ENCODE data around the gene ITPKC. TPM values are rescaled to one million over a fixed set of nuclear protein-coding genes. Genes with fewer than 3 reads are reported as not detected.

Gene ITPKC
- total RNA-seq, 1 donor from 2014 or later: 19.7 TPM

DNA sequence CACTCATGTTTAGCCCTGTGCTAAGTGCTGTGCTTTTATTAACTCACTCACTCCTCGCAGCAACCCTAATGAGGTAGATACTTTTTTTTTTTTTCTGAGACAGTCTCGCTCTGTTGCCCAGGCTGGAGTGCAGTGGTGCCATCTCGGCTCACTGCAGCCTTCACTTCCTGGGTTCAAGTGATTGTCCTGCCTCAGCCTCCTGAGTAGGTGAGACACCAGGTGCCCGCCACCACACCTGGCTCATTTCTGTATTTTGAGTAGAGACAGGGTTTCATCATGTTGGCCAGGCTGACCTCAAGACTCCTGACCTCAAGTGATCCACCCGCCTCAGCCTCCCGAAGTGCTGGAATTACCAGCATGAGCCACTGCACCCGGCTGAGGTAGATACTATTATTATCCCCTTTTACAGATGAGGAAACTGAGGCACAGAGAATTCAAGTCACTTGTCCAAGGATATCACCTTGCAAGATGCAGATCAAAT, 2.5 kb downstream of the ITPKC start:
- peaks cover 8% of the 10 kb centered on the region for H3K36me3 Mint-ChIP-seq (ENCODE audit: low read depth, unreplicated experiment)
- H3K27ac ChIP-seq (ENCODE audit: low read depth, low read length): no peak overlapping the region
- no peaks in the 10 kb centered on the region for H3K27me3 ChIP-seq (ENCODE audit: insufficient read depth, low read length)
- H4K20me1 ChIP-seq (ENCODE audit: insufficient read depth, low read length): peaks cover 49% of the 10 kb centered on the region
- H3K4me1 Mint-ChIP-seq (ENCODE audit: low read depth, unreplicated experiment): peaks cover 27% of the 10 kb centered on the region
- no peaks in the 10 kb centered on the region for H3K9me3 ChIP-seq (ENCODE audit: insufficient read depth, low read depth, low read length)
- DNase-seq (ENCODE audit: low read depth) (no peak), FAIRE-seq (no peak)
- H3K9me3 Mint-ChIP-seq (ENCODE audit: unreplicated experiment): no peaks in the 10 kb centered on the region
- no peak overlapping the region for H2AFZ ChIP-seq (ENCODE audit: low read depth, low read length)
- H3K4me3 Mint-ChIP-seq (ENCODE audit: unreplicated experiment): peak overlapping the region; percentile 97
- peaks cover 6% of the 10 kb centered on the region for H3K36me3 ChIP-seq (ENCODE audit: insufficient read depth, low read length)
- peaks cover 56% of the 10 kb centered on the region for H3K4me1 ChIP-seq (ENCODE audit: insufficient read depth, low read length)
- H3K9ac ChIP-seq (ENCODE audit: low read length): peak overlapping the region; percentile 93
- peak overlapping the region; percentile 76 for H3K4me3 ChIP-seq (ENCODE audit: insufficient read depth, low read depth, low read length)
- H3K27ac Mint-ChIP-seq (ENCODE audit: unreplicated experiment): peak overlapping the region; percentile 72
- no peak for TF ChIP-seq EZH2 (IDR thresholded peaks at IDR 0.05; ENCODE audit: insufficient read depth, low read length)
- TF ChIP-seq, protein P1, sequence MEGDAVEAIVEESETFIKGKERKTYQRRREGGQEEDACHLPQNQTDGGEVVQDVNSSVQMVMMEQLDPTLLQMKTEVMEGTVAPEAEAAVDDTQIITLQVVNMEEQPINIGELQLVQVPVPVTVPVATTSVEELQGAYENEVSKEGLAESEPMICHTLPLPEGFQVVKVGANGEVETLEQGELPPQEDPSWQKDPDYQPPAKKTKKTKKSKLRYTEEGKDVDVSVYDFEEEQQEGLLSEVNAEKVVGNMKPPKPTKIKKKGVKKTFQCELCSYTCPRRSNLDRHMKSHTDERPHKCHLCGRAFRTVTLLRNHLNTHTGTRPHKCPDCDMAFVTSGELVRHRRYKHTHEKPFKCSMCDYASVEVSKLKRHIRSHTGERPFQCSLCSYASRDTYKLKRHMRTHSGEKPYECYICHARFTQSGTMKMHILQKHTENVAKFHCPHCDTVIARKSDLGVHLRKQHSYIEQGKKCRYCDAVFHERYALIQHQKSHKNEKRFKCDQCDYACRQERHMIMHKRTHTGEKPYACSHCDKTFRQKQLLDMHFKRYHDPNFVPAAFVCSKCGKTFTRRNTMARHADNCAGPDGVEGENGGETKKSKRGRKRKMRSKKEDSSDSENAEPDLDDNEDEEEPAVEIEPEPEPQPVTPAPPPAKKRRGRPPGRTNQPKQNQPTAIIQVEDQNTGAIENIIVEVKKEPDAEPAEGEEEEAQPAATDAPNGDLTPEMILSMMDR (IDR thresholded peaks at IDR 0.05; ENCODE audit: insufficient read depth, low read depth, low read length): no peak
- peak overlapping the region; percentile 99 for H3K4me2 ChIP-seq (ENCODE audit: low read length)
- H3K27me3 Mint-ChIP-seq (ENCODE audit: low read depth, unreplicated experiment): no peaks in the 10 kb centered on the region
- peaks cover 73% of the 10 kb centered on the region for H3K79me2 ChIP-seq (ENCODE audit: insufficient read depth, low read length)

DNA sequence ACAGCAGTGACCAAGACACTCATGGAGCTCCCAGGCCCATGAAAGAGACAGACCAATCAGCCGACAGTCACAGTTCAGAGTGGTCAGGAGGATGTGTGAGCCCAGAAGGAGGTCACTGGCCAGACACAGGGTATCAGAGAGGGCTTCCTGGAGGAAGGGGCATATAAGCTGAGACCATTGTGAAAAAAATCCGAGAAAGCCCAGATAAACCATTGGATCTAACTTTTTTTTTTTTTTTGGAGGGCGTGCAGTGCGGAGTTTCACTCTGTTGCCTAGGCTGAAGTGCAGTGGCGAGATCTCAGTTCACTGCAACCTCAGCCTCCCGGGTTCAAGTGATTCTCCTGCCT, 4.2 kb downstream of the ITPKC start:
- H3K9me3 ChIP-seq (ENCODE audit: insufficient read depth, low read depth, low read length): no peaks in the 10 kb centered on the region
- H3K4me1 ChIP-seq (ENCODE audit: insufficient read depth, low read length): peaks cover 44% of the 10 kb centered on the region
- Mint-ChIP-seq H3K4me3 (ENCODE audit: unreplicated experiment) (peak overlapping the region; percentile 11), H3K36me3 (ENCODE audit: low read depth, unreplicated experiment) (peaks cover 13% of the 10 kb centered on the region), H3K9me3 (ENCODE audit: unreplicated experiment) (no peaks in the 10 kb centered on the region), H3K27ac (ENCODE audit: unreplicated experiment) (no peak overlapping the region), H3K27me3 (ENCODE audit: low read depth, unreplicated experiment) (no peaks in the 10 kb centered on the region), H3K4me1 (ENCODE audit: low read depth, unreplicated experiment) (peaks cover 24% of the 10 kb centered on the region)
- peaks cover 82% of the 10 kb centered on the region for H3K79me2 ChIP-seq (ENCODE audit: insufficient read depth, low read length)
- DNase-seq (ENCODE audit: low read depth) (no peak), FAIRE-seq (no peak)
- peak overlapping the region; percentile 99 for H3K4me2 ChIP-seq (ENCODE audit: low read length)
- peak overlapping the region; percentile 8 for H3K9ac ChIP-seq (ENCODE audit: low read length)
- H3K36me3 ChIP-seq (ENCODE audit: insufficient read depth, low read length): peaks cover 10% of the 10 kb centered on the region
- H3K27ac ChIP-seq (ENCODE audit: low read depth, low read length): no peak overlapping the region
- H4K20me1 ChIP-seq (ENCODE audit: insufficient read depth, low read length): peaks cover 60% of the 10 kb centered on the region
- no peak overlapping the region for H2AFZ ChIP-seq (ENCODE audit: low read depth, low read length)
- H3K27me3 ChIP-seq (ENCODE audit: insufficient read depth, low read length): no peaks in the 10 kb centered on the region
- TF ChIP-seq, protein P1 (IDR thresholded peaks at IDR 0.05; ENCODE audit: insufficient read depth, low read depth, low read length): no peak
- no peak for TF ChIP-seq EZH2 (IDR thresholded peaks at IDR 0.05; ENCODE audit: insufficient read depth, low read length)
- no peak overlapping the region for H3K4me3 ChIP-seq (ENCODE audit: insufficient read depth, low read depth, low read length)

DNA sequence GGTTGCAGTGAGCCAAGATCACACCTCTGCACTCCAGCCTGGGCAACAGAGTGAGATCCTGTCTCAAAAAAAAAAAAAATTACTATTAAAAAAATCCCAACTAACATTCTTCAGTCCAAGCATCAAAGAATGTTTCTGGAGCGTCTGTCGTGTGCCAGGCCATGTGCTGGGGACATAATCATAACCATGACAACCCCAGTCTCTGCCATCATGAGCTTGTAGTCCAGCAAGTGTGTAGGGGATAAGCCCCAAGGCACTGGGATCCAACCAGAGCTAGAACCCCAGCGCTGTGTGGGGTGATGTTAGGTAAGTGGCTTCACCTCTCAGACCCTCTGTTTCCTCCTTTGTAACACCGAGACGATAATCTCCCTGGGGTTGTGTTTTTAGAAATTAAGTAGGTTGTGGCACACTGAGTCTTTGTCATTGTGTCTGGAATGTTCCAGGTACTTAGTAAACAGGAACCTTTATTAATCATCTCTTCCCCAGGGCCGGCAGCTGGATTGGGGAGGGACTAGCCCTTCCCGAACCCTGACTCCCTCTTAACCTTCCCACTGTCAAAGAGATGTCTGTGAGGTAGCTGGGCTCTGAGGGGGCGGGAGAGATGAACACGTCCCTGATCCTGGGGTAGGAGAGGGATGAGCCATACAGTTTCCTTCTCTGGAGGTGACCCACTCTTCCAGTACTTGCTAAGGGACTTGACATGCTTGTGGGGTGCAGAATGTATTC, 5.2 kb downstream of the ITPKC start:
- H3K9me3 ChIP-seq (ENCODE audit: insufficient read depth, low read depth, low read length): no peaks in the 10 kb centered on the region
- H3K4me1 ChIP-seq (ENCODE audit: insufficient read depth, low read length): peaks cover 39% of the 10 kb centered on the region
- Mint-ChIP-seq H3K27ac (ENCODE audit: unreplicated experiment) (peak overlapping the region; percentile 47), H3K9me3 (ENCODE audit: unreplicated experiment) (no peaks in the 10 kb centered on the region), H3K4me1 (ENCODE audit: low read depth, unreplicated experiment) (peaks cover 24% of the 10 kb centered on the region), H3K4me3 (ENCODE audit: unreplicated experiment) (peak overlapping the region; percentile 73), H3K27me3 (ENCODE audit: low read depth, unreplicated experiment) (no peaks in the 10 kb centered on the region), H3K36me3 (ENCODE audit: low read depth, unreplicated experiment) (peaks cover 13% of the 10 kb centered on the region)
- TF ChIP-seq EZH2 (IDR thresholded peaks at IDR 0.05; ENCODE audit: insufficient read depth, low read length): no peak
- TF ChIP-seq, protein P1 (IDR thresholded peaks at IDR 0.05; ENCODE audit: insufficient read depth, low read depth, low read length): no peak
- peaks cover 86% of the 10 kb centered on the region for H3K79me2 ChIP-seq (ENCODE audit: insufficient read depth, low read length)
- peak overlapping the region; percentile 62 for H3K4me2 ChIP-seq (ENCODE audit: low read length)
- peak; percentile 29 for DNase-seq (ENCODE audit: low read depth)
- FAIRE-seq: no peak
- no peak overlapping the region for H2AFZ ChIP-seq (ENCODE audit: low read depth, low read length)
- H3K4me3 ChIP-seq (ENCODE audit: insufficient read depth, low read depth, low read length): no peak overlapping the region
- H3K9ac ChIP-seq (ENCODE audit: low read length): peak overlapping the region; percentile 29
- H3K27me3 ChIP-seq (ENCODE audit: insufficient read depth, low read length): no peaks in the 10 kb centered on the region
- H3K27ac ChIP-seq (ENCODE audit: low read depth, low read length): peak overlapping the region; percentile 31
- H3K36me3 ChIP-seq (ENCODE audit: insufficient read depth, low read length): peaks cover 15% of the 10 kb centered on the region
- H4K20me1 ChIP-seq (ENCODE audit: insufficient read depth, low read length): peaks cover 60% of the 10 kb centered on the region

All from astrocyte (in vitro differentiated cells and primary cell).